Thyroid gland (tissue), 4 donors: ENCODE data around the gene ANKRD2.

Experiments used
- POLR2A ChIP-seq, 2 donors: fragments of 450-650 bp; IDR thresholded peaks; one replicate each; pipeline ENCODE4 v1.6.1; 2017; ENCODE audit warnings: antibody characterized with exemption in 2 of 2, mild to moderate bottlenecking in 2 of 2, moderate library complexity in 1 of 2
- TF ChIP-seq, protein P1 (sequence below), 6 experiments: fragments of 200-600 bp in 3 of 6; fragments of 450-650 bp in 3 of 6; sonication (generic) in 3 of 6; IDR thresholded peaks; one replicate each; pipeline ENCODE4 v1.5.1; 2016 to 2019; ENCODE audit warnings: antibody characterized with exemption in 6 of 6, mild to moderate bottlenecking in 2 of 6, inconsistent platforms in 1 of 6, moderate library complexity in 1 of 6

- TF ChIP-seq, protein P1, sequence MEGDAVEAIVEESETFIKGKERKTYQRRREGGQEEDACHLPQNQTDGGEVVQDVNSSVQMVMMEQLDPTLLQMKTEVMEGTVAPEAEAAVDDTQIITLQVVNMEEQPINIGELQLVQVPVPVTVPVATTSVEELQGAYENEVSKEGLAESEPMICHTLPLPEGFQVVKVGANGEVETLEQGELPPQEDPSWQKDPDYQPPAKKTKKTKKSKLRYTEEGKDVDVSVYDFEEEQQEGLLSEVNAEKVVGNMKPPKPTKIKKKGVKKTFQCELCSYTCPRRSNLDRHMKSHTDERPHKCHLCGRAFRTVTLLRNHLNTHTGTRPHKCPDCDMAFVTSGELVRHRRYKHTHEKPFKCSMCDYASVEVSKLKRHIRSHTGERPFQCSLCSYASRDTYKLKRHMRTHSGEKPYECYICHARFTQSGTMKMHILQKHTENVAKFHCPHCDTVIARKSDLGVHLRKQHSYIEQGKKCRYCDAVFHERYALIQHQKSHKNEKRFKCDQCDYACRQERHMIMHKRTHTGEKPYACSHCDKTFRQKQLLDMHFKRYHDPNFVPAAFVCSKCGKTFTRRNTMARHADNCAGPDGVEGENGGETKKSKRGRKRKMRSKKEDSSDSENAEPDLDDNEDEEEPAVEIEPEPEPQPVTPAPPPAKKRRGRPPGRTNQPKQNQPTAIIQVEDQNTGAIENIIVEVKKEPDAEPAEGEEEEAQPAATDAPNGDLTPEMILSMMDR (IDR thresholded peaks at IDR 0.05): no peak
- no peak for TF ChIP-seq POLR2A (IDR thresholded peaks at IDR 0.05)
These were observed 35.3 kb upstream of the ANKRD2 start for GRCh38 chr10:97537186-97537869.
